Measurements from ENCODE around the gene CALHM2. TPM values are rescaled to one million over a fixed set of nuclear protein-coding genes. Genes with fewer than 3 reads are reported as not detected.

CALHM2 gene
- total RNA-seq, 1 experiment from 2014 or later = 1.9 TPM

GRCh38 chr10:103441611-103442010 is 10.6 kb downstream of the CALHM2 start (continued):
- TF ChIP-seq CTCF (IDR thresholded peaks at IDR 0.05) (no peak), USF2 (CRISPR knock-in tag; IDR thresholded peaks at IDR 0.05) (no peak), HMGXB4 (CRISPR knock-in tag; IDR thresholded peaks at IDR 0.05) (no peak), SMAD4 (CRISPR knock-in tag; IDR thresholded peaks at IDR 0.05) (no peak), ZMAT4 (CRISPR knock-in tag; IDR thresholded peaks at IDR 0.05) (no peak), ZNF317 (CRISPR knock-in tag; IDR thresholded peaks at IDR 0.05; ENCODE audit: borderline replicate concordance, low read depth) (no peak), ESRRA (CRISPR knock-in tag; IDR thresholded peaks at IDR 0.05; ENCODE audit: borderline replicate concordance) (no peak), GTF2I (CRISPR knock-in tag; conservative IDR thresholded peaks at IDR 0.05) (no peak)

GRCh38 chr10:103441206-103441605 is 11.0 kb downstream of the CALHM2 start:
- no peak for DNase-seq (ENCODE audit: low spot score)
- ChIA-PET CTCF (interaction anchor here (0.9 to 2.7 kb wide), 2 partner anchors 24 to 44 kb away, joined by 4 to 11 read pairs; no protein-coding TSS in a partner anchor), POLR2A (no interaction called here)
- Mint-ChIP-seq H3K9me3 (no peaks in the 10 kb centered on the region), H3K36me3 (peaks cover 83% of the 10 kb centered on the region), H3K27ac (no peak overlapping the region), H3K4me1 (no peaks in the 10 kb centered on the region), H3K4me3 (no peak overlapping the region), H3K27me3 (ENCODE audit: low read depth) (no peaks in the 10 kb centered on the region)
- no peak for TF ChIP-seq ESRRA (CRISPR knock-in tag; IDR thresholded peaks at IDR 0.05; ENCODE audit: borderline replicate concordance)
- no peak for TF ChIP-seq ZBTB21 (CRISPR knock-in tag; IDR thresholded peaks at IDR 0.05; ENCODE audit: borderline replicate concordance)
- no peak for TF ChIP-seq CREB1 (CRISPR knock-in tag; IDR thresholded peaks at IDR 0.05)
- no peak for TF ChIP-seq KAT7 (CRISPR knock-in tag; IDR thresholded peaks at IDR 0.05; ENCODE audit: borderline replicate concordance)
- TF ChIP-seq CREM (CRISPR knock-in tag; IDR thresholded peaks at IDR 0.05) = no peak
- no peak for TF ChIP-seq MLX (CRISPR knock-in tag; IDR thresholded peaks at IDR 0.05)
- no peak for TF ChIP-seq OVOL2 (CRISPR knock-in tag; IDR thresholded peaks at IDR 0.05; ENCODE audit: borderline replicate concordance)
- TF ChIP-seq NFYB (CRISPR knock-in tag; conservative IDR thresholded peaks at IDR 0.05; ENCODE audit: low read depth) = no peak
- no peak for TF ChIP-seq E2F1 (CRISPR knock-in tag; IDR thresholded peaks at IDR 0.05)
- TF ChIP-seq ELF4 (CRISPR knock-in tag; IDR thresholded peaks at IDR 0.05; ENCODE audit: low read depth) = no peak
- no peak for TF ChIP-seq NR1H2 (CRISPR knock-in tag; IDR thresholded peaks at IDR 0.05)
- ATAC-seq = no peak

GRCh38 chr10:103440416-103440815 is 11.8 kb downstream of the CALHM2 start:
- Mint-ChIP-seq H3K27ac (no peak overlapping the region), H3K9me3 (no peaks in the 10 kb centered on the region), H3K4me3 (no peak overlapping the region), H3K4me1 (no peaks in the 10 kb centered on the region), H3K27me3 (ENCODE audit: low read depth) (no peaks in the 10 kb centered on the region), H3K36me3 (peaks cover 83% of the 10 kb centered on the region)
- TF ChIP-seq ZBTB21 (CRISPR knock-in tag; IDR thresholded peaks at IDR 0.05; ENCODE audit: borderline replicate concordance) (no peak), NR3C1 (CRISPR knock-in tag; conservative IDR thresholded peaks at IDR 0.05; ENCODE audit: low read depth) (no peak), KAT7 (CRISPR knock-in tag; IDR thresholded peaks at IDR 0.05; ENCODE audit: borderline replicate concordance) (no peak), CBFB (CRISPR knock-in tag; IDR thresholded peaks at IDR 0.05; ENCODE audit: low read depth) (no peak), ZNF423 (CRISPR knock-in tag; IDR thresholded peaks at IDR 0.05) (no peak)
- ChIA-PET POLR2A (no interaction called here), CTCF (no interaction called here)
- ATAC-seq (no peak), DNase-seq (ENCODE audit: low spot score) (no peak)
